ENCODE measurements around the gene GRAMD1A.

GRAMD1A gene

GRCh38 chr19:35059006-35059798 lies 59.1 kb downstream of the GRAMD1A start:
- DNase-seq = no peak

DNA sequence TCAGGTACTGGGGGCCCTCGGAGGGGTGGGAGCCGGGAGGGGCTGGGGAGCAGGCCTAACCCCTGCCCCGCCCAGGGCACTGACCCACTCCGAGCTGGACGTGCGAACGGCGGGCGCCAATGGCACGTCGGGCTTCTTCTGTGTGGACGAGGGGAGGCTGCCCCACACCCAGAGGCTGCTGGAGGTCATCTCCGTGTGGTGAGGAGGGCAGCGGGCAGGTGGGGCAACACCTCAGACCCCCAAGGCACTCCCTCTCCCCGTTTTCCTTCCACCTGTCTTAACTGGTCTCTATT lies 59.6 kb downstream of the GRAMD1A start:
- DNase-seq = no peak

DNA sequence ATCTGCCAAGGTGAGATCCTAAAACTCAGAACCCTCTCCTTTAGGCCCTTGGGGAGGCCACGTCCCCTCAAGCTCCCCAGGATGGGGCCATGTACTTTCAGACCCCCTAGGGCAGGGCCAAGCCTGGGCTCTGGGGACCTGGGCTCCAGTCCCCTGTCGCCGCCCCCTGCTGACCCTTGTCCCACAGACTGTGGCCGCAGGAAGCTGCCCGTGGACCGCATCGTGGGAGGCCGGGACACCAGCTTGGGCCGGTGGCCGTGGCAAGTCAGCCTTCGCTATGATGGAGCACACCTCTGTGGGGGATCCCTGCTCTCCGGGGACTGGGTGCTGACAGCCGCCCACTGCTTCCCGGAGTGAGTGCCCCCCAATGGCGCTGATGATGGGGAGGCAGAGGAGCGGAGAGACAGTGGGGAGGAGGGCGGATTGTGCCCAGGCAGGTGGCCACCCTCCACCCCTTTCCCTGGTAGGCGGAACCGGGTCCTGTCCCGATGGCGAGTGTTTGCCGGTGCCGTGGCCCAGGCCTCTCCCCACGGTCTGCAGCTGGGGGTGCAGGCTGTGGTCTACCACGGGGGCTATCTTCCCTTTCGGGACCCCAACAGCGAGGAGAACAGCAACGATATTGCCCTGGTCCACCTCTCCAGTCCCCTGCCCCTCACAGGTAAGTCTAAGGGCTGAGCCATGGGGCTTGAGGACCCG lies 60.2 kb downstream of the GRAMD1A start:
- DNase-seq = no peak

DNA sequence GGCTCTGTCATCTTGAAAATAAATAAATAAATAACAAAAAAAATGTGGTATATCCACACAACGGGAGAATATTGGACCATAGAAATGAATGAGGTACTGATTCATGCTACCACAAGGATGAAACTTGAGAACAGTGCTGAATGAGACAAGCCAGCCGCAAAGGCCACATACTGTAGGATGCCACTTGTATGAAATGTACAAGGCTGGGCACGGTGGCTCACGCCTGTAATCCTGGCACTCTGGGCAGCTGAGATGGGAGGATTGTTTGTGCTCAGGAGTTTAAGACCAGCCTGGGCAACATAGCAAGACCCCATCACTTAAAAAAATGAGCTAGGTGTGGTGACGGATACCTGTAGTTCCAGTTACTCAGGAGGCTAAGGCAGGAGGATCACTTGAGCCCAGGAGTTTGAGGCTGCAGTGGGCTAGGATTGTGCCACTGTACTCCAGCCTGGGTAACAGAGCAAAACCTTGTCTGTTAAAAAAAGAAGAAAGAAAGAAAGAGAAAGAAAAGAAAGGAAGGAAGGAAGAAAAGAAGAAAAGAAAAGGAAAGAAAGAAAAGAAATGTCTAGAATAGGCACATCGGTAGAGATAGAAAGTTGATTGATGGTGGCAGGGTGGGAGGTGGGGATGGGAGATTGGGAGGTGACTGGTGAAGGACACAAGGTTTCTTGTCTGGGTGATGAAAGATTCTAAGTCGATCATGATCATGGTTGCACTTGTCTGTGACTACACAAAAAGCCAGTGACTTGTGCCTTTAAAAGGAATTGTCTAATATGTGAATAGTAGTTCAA lies 61.7 kb downstream of the GRAMD1A start:
- no peak for DNase-seq

DNA sequence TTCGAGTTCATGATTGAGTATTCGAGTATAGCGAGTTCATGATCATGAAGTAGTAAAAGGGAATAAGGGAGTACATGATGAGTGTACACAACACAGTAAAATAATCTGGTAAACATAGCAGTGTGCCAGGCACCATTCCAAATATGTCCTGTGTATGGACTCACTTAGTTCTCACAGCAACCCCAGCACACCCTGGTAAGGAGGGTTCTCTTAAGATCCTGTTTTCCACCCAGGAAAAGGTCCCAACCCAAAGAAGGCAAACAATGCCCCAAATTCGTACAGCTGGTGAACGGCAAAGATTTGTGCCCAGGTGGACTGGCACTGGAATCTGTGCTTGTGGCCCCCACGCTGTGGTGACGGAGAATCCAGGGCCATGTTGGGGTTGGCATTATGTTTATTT lies 62.8 kb downstream of the GRAMD1A start:
- DNase-seq = no peak

- DNase-seq = no peak
Observed at GRCh38 chr19:35063940-35064818, 64.1 kb downstream of the GRAMD1A start.

- no peak for DNase-seq
Observed at GRCh38 chr19:35065574-35065973, 65.5 kb downstream of the GRAMD1A start.

- no peak for DNase-seq
Observed at GRCh38 chr19:35066121-35066520, 66.0 kb downstream of the GRAMD1A start.

DNA sequence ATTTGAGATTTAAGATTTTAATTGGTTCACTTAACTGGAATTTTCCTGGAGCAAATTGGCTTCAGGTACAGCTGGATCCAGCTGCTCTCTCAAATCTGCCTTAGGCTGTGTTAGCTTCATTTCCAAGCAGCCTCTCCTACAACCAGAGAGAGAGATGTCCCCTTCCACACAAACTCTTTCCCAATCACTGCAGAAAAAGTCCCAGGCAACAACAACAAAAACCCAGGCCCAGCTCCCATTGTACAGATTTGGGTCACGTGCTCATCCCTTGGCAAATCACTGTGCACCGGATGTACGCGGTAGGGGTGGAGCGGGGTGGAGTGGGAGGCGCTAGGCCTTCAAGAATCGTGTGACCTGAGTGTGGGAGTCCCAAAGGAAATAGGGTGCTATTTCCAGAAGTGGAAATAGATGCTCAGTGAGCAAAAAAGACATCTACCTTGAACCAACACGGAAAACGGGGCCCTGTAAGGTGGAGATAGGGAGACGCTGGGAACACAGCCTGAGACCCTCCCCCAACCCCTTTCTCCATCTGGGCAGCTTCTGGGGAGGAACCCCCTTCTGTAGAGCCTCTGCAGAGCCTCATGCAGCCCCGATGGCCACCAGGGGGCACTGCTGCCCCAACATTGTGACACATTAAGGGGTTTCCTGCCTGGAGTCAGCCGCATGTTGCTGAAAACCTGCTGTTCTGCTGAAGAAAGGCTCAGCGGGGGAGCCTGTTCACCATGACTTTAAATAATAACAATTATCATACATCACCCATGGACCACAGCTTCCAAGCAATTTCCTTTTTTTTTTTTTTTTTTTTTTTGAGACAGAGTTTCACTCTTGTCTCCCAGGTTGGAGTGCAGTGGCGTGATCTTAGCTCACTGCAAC lies 66.8 kb downstream of the GRAMD1A start:
- peak; percentile 32 for DNase-seq

- no peak for DNase-seq
Observed at GRCh38 chr19:35068941-35069634, 69.0 kb downstream of the GRAMD1A start.

- no peak for DNase-seq
Observed at GRCh38 chr19:35069696-35070095, 69.6 kb downstream of the GRAMD1A start.

DNA sequence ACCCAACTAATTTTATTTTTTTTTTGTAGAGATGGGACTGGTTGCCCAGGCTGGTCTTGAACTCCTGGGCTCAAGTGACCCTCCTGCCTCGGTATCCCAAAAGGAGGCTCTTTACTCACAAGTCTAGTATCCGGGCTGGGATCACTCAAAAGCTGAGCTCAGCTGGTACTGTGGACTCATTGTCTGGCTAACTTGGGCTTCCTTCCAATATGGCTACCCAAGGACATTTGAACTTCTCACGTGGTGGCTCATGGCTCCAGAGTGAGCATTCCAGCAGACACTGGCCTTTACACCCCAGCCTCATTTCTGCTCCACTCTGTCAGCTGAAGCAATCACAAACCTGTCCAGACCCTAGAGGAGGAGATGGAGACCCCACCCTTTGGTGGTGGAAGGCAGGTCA lies 70.3 kb downstream of the GRAMD1A start:
- no peak for DNase-seq

DNA sequence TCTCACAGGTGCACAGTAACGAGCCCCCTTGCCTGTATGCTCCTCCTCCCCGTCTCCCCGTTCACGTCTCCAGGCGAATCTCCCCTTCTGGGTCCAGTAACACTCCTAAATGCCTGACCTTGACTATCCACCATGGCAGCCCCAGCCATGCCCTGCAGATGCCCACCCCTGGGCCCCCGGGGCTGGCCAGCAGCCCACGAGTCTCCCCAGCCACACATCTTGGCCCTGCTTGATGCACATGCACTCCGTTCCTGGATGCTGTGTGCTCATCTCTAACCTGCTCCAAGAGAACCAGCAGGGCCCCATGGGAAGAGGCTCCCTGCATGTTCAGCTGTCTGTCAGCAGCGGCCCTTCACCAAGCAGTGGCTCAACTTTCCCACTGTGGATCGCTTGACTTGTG lies 73.4 kb downstream of the GRAMD1A start:
- no peak for DNase-seq

- DNase-seq = no peak
Observed at GRCh38 chr19:35073941-35074340, 73.8 kb downstream of the GRAMD1A start.

DNA sequence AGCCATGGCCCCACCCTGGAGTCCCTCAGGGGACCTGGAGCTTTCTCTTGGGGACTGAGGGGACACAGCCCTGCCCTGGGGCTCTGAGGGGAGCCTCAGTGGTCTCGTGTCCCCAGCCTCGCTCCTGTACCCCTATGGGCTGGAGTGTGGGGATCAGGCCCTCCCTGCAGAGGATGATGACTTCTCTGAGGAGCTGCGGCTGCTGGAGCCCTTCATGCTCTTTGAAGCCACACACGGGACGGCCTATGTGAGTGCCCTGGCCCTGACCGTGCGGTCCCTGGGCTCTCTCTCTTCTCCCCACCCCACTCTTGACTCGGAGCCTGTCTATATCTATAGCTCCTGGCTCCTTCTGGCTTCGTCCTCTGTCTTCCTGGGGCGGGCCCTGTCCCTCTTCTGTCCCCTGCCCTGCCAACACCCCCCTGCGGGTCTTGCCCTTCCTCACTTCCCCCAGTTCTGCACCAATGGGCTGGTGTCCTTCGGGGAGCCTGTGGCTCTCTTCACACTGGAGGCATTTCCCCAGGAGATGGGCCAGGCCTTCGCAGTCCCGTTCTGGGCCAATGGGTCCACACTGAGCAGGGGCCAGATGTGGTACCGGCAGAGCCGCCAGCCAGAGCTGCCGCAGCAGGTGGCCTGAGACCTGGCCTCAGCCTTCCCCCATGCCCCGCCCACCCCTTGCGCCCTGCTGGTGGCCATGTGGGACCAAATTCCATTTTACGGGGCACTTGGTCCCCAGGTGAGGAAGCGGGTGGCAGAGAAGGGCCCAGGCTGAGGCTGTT lies 74.5 kb downstream of the GRAMD1A start:
- no peak for DNase-seq

GRCh38 chr19:35075202-35076025 lies 75.3 kb downstream of the GRAMD1A start:
- DNase-seq = no peak

DNA sequence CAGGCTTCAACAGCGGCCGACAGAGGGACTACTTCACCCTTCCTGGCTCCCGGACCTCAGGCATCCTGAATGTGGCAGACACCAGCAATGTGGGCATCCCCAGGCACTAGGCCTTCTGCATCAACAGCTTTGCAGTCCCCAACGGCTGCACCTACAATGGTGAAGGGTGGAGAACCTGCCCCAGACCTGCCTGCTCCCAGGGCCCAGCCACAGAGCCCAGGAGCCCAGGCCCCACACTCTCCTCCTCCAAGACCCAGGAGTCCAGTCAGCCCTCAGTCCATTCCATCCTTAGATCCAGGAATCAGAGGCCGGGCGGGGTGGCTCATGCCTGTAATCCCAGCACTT lies 75.9 kb downstream of the GRAMD1A start:
- no peak for DNase-seq
